CD14-positive monocyte (primary cell): Measurements from ENCODE around the gene CTSH. TPM values are rescaled to one million over a fixed set of nuclear protein-coding genes. Genes with fewer than 3 reads are reported as not detected.

Source experiments
- DNase-seq, 3 donors: peaks; one replicate each; pipeline ENCODE4 v3.0.0-alpha.2; 2011 to 2022
- H2AFZ ChIP-seq: 2 replicates; pipeline ENCODE4 v1.6.0; 2012; ENCODE audit warnings: mild to moderate bottlenecking, low read depth, low read length, inconsistent platforms; ENCODE audit not compliant: insufficient read depth, poor library complexity, severe bottlenecking
- H3K27ac ChIP-seq, 2 donors: 1 replicate in 1 of 2; 2 replicates in 1 of 2; pipeline ENCODE4 v1.5.1; 2012 to 2013; ENCODE audit warnings: low read length in 2 of 2, control low read depth in 1 of 2, inconsistent platforms in 1 of 2, low read depth in 1 of 2, mild to moderate bottlenecking in 1 of 2
- H3K27me3 ChIP-seq, 2 donors: one replicate each; pipeline versions ENCODE4 v1.6.0 to v1.6.1; 2011 to 2013; ENCODE audit warnings: low read length in 2 of 2; ENCODE audit not compliant: control insufficient read depth in 2 of 2, insufficient read depth in 2 of 2
- H3K36me3 ChIP-seq, 2 donors: replicated peaks in 1 of 2; 1 replicate in 1 of 2; 2 replicates in 1 of 2; pipeline versions ENCODE4 v1.5.1 to v1.6.1; 2012 to 2013; ENCODE audit warnings: low read length in 2 of 2, control low read depth in 1 of 2, inconsistent platforms in 1 of 2, mild to moderate bottlenecking in 1 of 2; ENCODE audit not compliant: insufficient read depth in 2 of 2, control insufficient read depth in 1 of 2
- H3K4me1 ChIP-seq, 2 donors: 1 replicate in 1 of 2; 2 replicates in 1 of 2; pipeline versions ENCODE4 v1.5.1 to v1.6.1; 2012 to 2013; ENCODE audit warnings: low read length in 2 of 2, control low read depth in 1 of 2, inconsistent platforms in 1 of 2, mild to moderate bottlenecking in 1 of 2, moderate library complexity in 1 of 2; ENCODE audit not compliant: insufficient read depth in 2 of 2, control insufficient read depth in 1 of 2
- H3K4me2 ChIP-seq: replicated peaks from 2 replicates; pipeline ENCODE3; 2012; ENCODE audit warnings: low read length, moderate library complexity, mild to moderate bottlenecking; ENCODE audit not compliant: poor library complexity, severe bottlenecking; ENCODE audit errors: extremely low read depth
- H3K4me3 ChIP-seq, 3 experiments: fragments of 200-600 bp in 1 of 3; sonication (generic) in 1 of 3; replicated peaks in 1 of 3; 1 replicate in 2 of 3; 2 replicates in 1 of 3; pipeline ENCODE4 v1.5.1; 2011 to 2013; ENCODE audit warnings: low read length in 3 of 3, mild to moderate bottlenecking in 3 of 3, control low read depth in 2 of 3, low read depth in 2 of 3, inconsistent platforms in 1 of 3, moderate library complexity in 1 of 3
- H3K79me2 ChIP-seq: 2 replicates; pipeline ENCODE4 v1.6.0; 2012; ENCODE audit warnings: mild to moderate bottlenecking, control low read depth, inconsistent platforms, low read length, moderate library complexity; ENCODE audit not compliant: insufficient read depth
- H3K9ac ChIP-seq: 2 replicates; pipeline ENCODE4 v1.6.0; 2017; ENCODE audit warnings: low read length, mild to moderate bottlenecking; ENCODE audit not compliant: insufficient read depth, poor library complexity, severe bottlenecking
- H3K9me3 ChIP-seq, 2 donors: replicated peaks in 1 of 2; 1 replicate in 1 of 2; 2 replicates in 1 of 2; pipeline versions ENCODE4 v1.5.1 to v1.6.1; 2012 to 2013; ENCODE audit warnings: low read length in 2 of 2, control low read depth in 1 of 2; ENCODE audit not compliant: control insufficient read depth in 1 of 2, insufficient read depth in 1 of 2
- H4K20me1 ChIP-seq: 2 replicates; pipeline ENCODE4 v1.6.0; 2012; ENCODE audit warnings: mild to moderate bottlenecking, low read length, control low read depth, moderate library complexity; ENCODE audit not compliant: insufficient read depth
- H3K27ac Mint-ChIP-seq, 7 donors: one replicate each; pipeline ENCODE4 v1.8.0; 2020; ENCODE audit warnings: mild to moderate bottlenecking in 7 of 7, mixed read lengths in 7 of 7, moderate library complexity in 6 of 7, inconsistent platforms in 2 of 7
- H3K27me3 Mint-ChIP-seq, 3 donors: one replicate each; pipeline ENCODE4 v1.8.0; 2021 to 2022; ENCODE audit warnings: low read depth in 3 of 3, mild to moderate bottlenecking in 3 of 3, mixed read lengths in 3 of 3, moderate library complexity in 3 of 3, inconsistent platforms in 1 of 3
- H3K36me3 Mint-ChIP-seq, 2 donors: one replicate each; pipeline ENCODE4 v1.8.0; 2020; ENCODE audit warnings: mixed read lengths in 2 of 2, inconsistent platforms in 1 of 2, mild to moderate bottlenecking in 1 of 2
- H3K4me1 Mint-ChIP-seq: one replicate; pipeline ENCODE4 v1.8.0; 2020; ENCODE audit warnings: mild to moderate bottlenecking, mixed read lengths
- H3K4me3 Mint-ChIP-seq, 2 donors: one replicate each; pipeline ENCODE4 v1.8.0; 2020; ENCODE audit warnings: mild to moderate bottlenecking in 2 of 2, mixed read lengths in 2 of 2, moderate library complexity in 1 of 2
- H3K9me3 Mint-ChIP-seq, 7 donors: one replicate each; pipeline ENCODE4 v1.8.0; 2020 to 2022; ENCODE audit warnings: mixed read lengths in 7 of 7, mild to moderate bottlenecking in 6 of 7, moderate library complexity in 6 of 7, inconsistent platforms in 2 of 7
- CTCF ChIP-seq: fragments of 200-600 bp; IDR thresholded peaks from one replicate; pipeline ENCODE4 v1.8.0; 2022; ENCODE audit warnings: antibody characterized with exemption, mild to moderate bottlenecking
- WGBS: methylation state at CpG from one replicate; pipeline ENCODE4 v1.1.5; 2013; ENCODE audit warnings: missing lambda C conversion rate; ENCODE audit not compliant: insufficient coverage; 5-methylcytosine and 5-hydroxymethylcytosine counted together
- intact Hi-C, 2 donors: fragments of 100-400 bp; cut with micrococcal nuclease; formaldehyde crosslinking; loops; one replicate each; pipeline versions ENCODE4 v1.15.0 to v1.15.1; 2023
- polyA plus RNA-seq, 3 donors: library from polyadenylated mRNA; depleted of rRNA in 1 of 3; unstranded in 2 of 3; stranded (reverse) in 1 of 3; fragments of 300-500 nt in 2 of 3; fragments of >200 nt in 1 of 3; fragmentation: Illumina TruSeq in 2 of 3; gene quantifications; 1 replicate in 2 of 3; 2 replicates in 1 of 3; pipeline ENCODE4 v1.2.3, GENCODE V29; 2012 to 2021

CTSH gene
- polyA plus RNA-seq, 3 donors = 555 to 884 (median 756) TPM

GRCh38 chr15:78875107-78875914, 69.5 kb downstream of the CTSH start:
- intact Hi-C loops = loop anchor here (10.0 kb wide), 3 partner anchors 69 to 1279 kb away; partner anchors contain the start of genes CTSH (in 1 of the 2) and FAH (in 1 of the 2)
- WGBS = 55% methylated on average over 12 of the region's 22 CpGs
- Histone ChIP-seq H3K27ac (peak overlapping the region in 1 of 2 donors; percentile 100), H3K4me1 (peaks cover 47 to 48% of the 10 kb centered on the region in 2 donors), H2AFZ (no peak overlapping the region), H3K36me3 (peaks cover 2 to 10% of the 10 kb centered on the region in 2 donors), H4K20me1 (peaks cover 68% of the 10 kb centered on the region), H3K79me2 (peaks cover 80% of the 10 kb centered on the region), H3K9ac (no peak overlapping the region), H3K27me3 (no peaks in the 10 kb centered on the region), H3K9me3 (no peaks in the 10 kb centered on the region), H3K4me3 (peak overlapping the region in 2 of 3 experiments; percentile 96 to 100), H3K4me2 (peak overlapping the region; percentile 91)
- no peak for DNase-seq
- Mint-ChIP-seq H3K36me3 (peaks cover 2 to 10% of the 10 kb centered on the region in 2 donors), H3K9me3 (peaks cover 0 to 3% (median 0%) of the 10 kb centered on the region in 7 donors), H3K4me1 (peaks cover 45% of the 10 kb centered on the region), H3K27ac (peak overlapping the region in 6 of 7 donors; percentile 60 to 100 (median 100)), H3K4me3 (peak overlapping the region; percentile 97 to 98), H3K27me3 (peaks cover 0 to 2% (median 0%) of the 10 kb centered on the region in 3 donors)
- no peak for TF ChIP-seq CTCF

GRCh38 chr15:78873793-78874765, 70.8 kb downstream of the CTSH start:
- peak overlapping the region; percentile 100 for H3K9ac ChIP-seq
- H3K27ac ChIP-seq = peak overlapping the region; percentile 98 to 100
- H3K9me3 ChIP-seq = no peaks in the 10 kb centered on the region
- H4K20me1 ChIP-seq = peaks cover 56% of the 10 kb centered on the region
- intact Hi-C loops = loop anchor here (10.0 kb wide), 3 partner anchors 71 to 1281 kb away; partner anchors contain the start of genes CTSH (in 1 of the 2) and FAH (in 1 of the 2)
- Mint-ChIP-seq H3K27ac (peak overlapping the region; percentile 100), H3K27me3 (peaks cover 0 to 2% (median 0%) of the 10 kb centered on the region in 3 donors), H3K4me3 (peak overlapping the region; percentile 97 to 98), H3K9me3 (peaks cover 0 to 3% (median 0%) of the 10 kb centered on the region in 7 donors), H3K36me3 (no peaks in the 10 kb centered on the region), H3K4me1 (peaks cover 41% of the 10 kb centered on the region)
- H3K36me3 ChIP-seq = peaks cover 0 to under 1% of the 10 kb centered on the region in 2 donors
- peak overlapping the region; percentile 91 for H3K4me2 ChIP-seq
- peaks cover 68% of the 10 kb centered on the region for H3K79me2 ChIP-seq
- peak overlapping the region; percentile 95 to 100 (median 96) for H3K4me3 ChIP-seq
- H2AFZ ChIP-seq = no peak overlapping the region
- no peaks in the 10 kb centered on the region for H3K27me3 ChIP-seq
- peak; percentile 18 for TF ChIP-seq CTCF
- peak; percentile 29 to 58 (median 57) for DNase-seq
- 0% methylated on average over 14 of the region's 38 CpGs for WGBS
- peaks cover 46 to 47% of the 10 kb centered on the region in 2 donors for H3K4me1 ChIP-seq
